GM12891 (cell line): Measurements from ENCODE around the gene DLX3.

ENCODE experiments used
- PAX5 ChIP-seq: IDR thresholded peaks from 2 replicates; pipeline ENCODE4 v1.6.1; 2011; ENCODE audit warnings: low read length, moderate library complexity, mild to moderate bottlenecking; ENCODE audit not compliant: insufficient read depth, severe bottlenecking
- POLR2A ChIP-seq: IDR thresholded peaks from 2 replicates; pipeline ENCODE4 v1.6.1; 2011; ENCODE audit warnings: low read depth, low read length, control low read depth
- POLR2AphosphoS5 ChIP-seq: IDR thresholded peaks from 2 replicates; pipeline ENCODE4 v1.6.1; 2011; ENCODE audit warnings: low read depth, low read length, control low read depth
- POU2F2 ChIP-seq: IDR thresholded peaks from 2 replicates; pipeline ENCODE4 v1.6.1; 2011; ENCODE audit warnings: low read depth, mild to moderate bottlenecking, control low read depth, low read length, moderate library complexity
- TAF1 ChIP-seq: IDR thresholded peaks from 2 replicates; pipeline ENCODE4 v1.6.1; 2011; ENCODE audit warnings: low read depth, low read length, control low read depth

DNA sequence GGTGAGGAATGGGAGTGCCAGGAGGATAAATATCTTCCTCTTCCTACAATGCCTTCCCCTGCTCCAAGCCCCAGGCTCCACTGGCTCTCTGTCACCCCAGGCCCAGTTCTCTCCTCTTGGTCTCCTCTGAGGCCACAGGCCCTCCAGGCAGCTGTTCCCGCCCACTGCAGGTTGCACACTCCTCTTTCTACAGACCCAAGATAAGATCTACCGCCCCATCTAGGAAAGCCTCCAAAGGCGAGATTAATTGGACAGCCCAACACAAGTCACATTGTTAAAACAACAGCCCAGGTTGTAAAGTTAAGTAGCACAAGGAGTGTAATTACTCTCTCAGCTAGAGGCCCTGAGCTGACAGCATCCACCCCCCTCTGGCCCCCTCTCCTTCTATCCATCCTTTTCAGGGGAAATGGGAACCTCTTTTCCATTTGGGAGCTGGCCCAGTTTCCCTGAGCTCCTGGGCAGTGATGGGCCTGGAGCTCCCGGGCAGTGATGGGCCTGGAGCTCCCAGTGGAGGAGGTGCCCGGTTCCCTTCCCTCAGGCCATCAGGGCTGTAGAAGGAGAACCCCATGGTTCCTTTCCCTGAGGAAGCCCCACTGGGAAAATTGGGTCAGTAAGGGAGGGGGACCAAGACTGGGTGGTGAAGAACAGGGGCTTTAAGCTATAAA is 18.7 kb downstream of the DLX3 start:
- no peak for TF ChIP-seq PAX5
- no peak for TF ChIP-seq POLR2A
- TF ChIP-seq POU2F2: no peak
- TF ChIP-seq TAF1: no peak
- no peak for TF ChIP-seq POLR2AphosphoS5
